ENCODE data around the gene DTX3. TPM values are rescaled to one million over a fixed set of nuclear protein-coding genes. Genes with fewer than 3 reads are reported as not detected.
A peak's percentile ranks its signal among the peaks of the same experiment; 100 is the strongest.

DTX3 gene
- total and polyA plus RNA-seq, 2 of the 13 experiments (the other 11 are each of a cell fraction or from before 2014, with no cell fraction given): 9.0 to 27.2 TPM

DNA sequence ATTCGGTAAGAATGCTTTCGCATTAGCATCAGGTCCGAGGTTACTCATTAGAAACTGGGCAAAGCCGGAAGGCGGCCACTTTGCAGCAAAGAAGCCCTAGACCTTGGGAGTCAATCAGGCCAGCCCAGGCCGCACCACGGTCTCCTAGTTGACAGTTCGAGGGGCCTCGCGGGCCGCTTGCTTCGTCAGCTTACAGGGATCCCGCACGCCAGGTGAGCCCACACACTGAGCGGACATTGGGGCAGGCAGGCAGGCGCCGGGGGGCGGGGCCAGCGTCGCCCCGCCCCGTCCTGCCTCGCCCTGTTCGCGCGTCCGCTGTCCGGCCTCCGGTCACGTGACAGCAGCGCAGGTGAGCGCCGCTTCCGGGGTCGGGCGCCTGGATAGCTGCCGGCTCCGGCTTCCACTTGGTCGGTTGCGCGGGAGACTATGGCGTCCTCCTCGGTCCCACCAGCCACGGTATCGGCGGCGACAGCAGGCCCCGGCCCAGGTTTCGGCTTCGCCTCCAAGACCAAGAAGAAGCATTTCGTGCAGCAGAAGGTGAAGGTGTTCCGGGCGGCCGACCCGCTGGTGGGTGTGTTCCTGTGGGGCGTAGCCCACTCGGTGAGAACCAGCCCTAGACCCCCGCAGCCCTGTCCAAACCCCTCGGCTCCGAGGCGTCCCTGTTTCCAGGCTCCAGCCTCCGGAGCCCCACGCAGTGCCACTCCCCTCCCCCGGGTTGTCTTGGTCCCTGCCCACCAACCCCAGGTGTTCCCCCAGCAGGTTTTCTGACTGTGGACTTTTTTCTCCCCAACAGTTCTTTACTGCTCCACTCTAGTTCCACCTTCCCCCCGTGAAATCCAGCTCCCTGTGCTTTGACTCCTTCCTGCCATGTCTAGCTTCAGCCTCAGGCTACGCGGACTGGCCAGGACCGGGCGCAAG lies 13.5 kb upstream of the DTX3 start, which contains the start of gene PIP4K2C (continued):
- peak; percentile 48; the same call in 1 of the 2 replicates for TF ChIP-seq MYC (CRISPR knock-in tag; IDR thresholded peaks at IDR 0.05; ENCODE audit: borderline replicate concordance)
- TF ChIP-seq, protein P1, sequence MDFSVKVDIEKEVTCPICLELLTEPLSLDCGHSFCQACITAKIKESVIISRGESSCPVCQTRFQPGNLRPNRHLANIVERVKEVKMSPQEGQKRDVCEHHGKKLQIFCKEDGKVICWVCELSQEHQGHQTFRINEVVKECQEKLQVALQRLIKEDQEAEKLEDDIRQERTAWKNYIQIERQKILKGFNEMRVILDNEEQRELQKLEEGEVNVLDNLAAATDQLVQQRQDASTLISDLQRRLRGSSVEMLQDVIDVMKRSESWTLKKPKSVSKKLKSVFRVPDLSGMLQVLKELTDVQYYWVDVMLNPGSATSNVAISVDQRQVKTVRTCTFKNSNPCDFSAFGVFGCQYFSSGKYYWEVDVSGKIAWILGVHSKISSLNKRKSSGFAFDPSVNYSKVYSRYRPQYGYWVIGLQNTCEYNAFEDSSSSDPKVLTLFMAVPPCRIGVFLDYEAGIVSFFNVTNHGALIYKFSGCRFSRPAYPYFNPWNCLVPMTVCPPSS (IDR thresholded peaks at IDR 0.05): no peak
- TF ChIP-seq, protein P2, sequence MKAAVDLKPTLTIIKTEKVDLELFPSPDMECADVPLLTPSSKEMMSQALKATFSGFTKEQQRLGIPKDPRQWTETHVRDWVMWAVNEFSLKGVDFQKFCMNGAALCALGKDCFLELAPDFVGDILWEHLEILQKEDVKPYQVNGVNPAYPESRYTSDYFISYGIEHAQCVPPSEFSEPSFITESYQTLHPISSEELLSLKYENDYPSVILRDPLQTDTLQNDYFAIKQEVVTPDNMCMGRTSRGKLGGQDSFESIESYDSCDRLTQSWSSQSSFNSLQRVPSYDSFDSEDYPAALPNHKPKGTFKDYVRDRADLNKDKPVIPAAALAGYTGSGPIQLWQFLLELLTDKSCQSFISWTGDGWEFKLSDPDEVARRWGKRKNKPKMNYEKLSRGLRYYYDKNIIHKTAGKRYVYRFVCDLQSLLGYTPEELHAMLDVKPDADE (CRISPR knock-in tag; IDR thresholded peaks at IDR 0.05): no peak
- TF ChIP-seq ELF1 (CRISPR knock-in tag; IDR thresholded peaks at IDR 0.05): peak; percentile 95
- no peak for TF ChIP-seq ZNF878 (CRISPR knock-in tag; IDR thresholded peaks at IDR 0.05)
- no peak for TF ChIP-seq ZBTB4 (CRISPR knock-in tag; IDR thresholded peaks at IDR 0.05; ENCODE audit: borderline replicate concordance)
- peak; percentile 95 for TF ChIP-seq ZEB1 (IDR thresholded peaks at IDR 0.05; ENCODE audit: insufficient replicate concordance, low read depth)
- peak; percentile 55; the same call in 1 of the 2 replicates for TF ChIP-seq MTA1 (CRISPR knock-in tag; IDR thresholded peaks at IDR 0.05; ENCODE audit: borderline replicate concordance)
- TF ChIP-seq, protein P3, sequence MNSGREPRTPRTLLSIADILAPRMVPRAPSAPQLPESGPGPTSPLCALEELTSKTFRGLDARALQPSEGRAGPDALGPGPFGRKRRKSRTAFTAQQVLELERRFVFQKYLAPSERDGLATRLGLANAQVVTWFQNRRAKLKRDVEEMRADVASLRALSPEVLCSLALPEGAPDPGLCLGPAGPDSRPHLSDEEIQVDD (CRISPR knock-in tag; IDR thresholded peaks at IDR 0.05; ENCODE audit: borderline replicate concordance): peak; percentile 49; the same call in 1 of the 2 replicates
- TF ChIP-seq ZNF841 (CRISPR knock-in tag; IDR thresholded peaks at IDR 0.05; ENCODE audit: borderline replicate concordance): no peak
- TF ChIP-seq, protein P4, sequence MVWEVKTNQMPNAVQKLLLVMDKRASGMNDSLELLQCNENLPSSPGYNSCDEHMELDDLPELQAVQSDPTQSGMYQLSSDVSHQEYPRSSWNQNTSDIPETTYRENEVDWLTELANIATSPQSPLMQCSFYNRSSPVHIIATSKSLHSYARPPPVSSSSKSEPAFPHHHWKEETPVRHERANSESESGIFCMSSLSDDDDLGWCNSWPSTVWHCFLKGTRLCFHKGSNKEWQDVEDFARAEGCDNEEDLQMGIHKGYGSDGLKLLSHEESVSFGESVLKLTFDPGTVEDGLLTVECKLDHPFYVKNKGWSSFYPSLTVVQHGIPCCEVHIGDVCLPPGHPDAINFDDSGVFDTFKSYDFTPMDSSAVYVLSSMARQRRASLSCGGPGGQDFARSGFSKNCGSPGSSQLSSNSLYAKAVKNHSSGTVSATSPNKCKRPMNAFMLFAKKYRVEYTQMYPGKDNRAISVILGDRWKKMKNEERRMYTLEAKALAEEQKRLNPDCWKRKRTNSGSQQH (CRISPR knock-in tag; IDR thresholded peaks at IDR 0.05; ENCODE audit: low read depth): 0 out of 2 replicates have a peak, but pooled peaks have one; percentile 44
- no peak; the same call in 1 of the 2 replicates for TF ChIP-seq HES4 (CRISPR knock-in tag; IDR thresholded peaks at IDR 0.05; ENCODE audit: borderline replicate concordance)
- no peak for TF ChIP-seq ZNF24 (IDR thresholded peaks at IDR 0.05)
- TF ChIP-seq KLF12 (CRISPR knock-in tag; IDR thresholded peaks at IDR 0.05; ENCODE audit: borderline replicate concordance): peak; percentile 66; the same call in 1 of the 2 replicates
- TF ChIP-seq ZNF891 (CRISPR knock-in tag; IDR thresholded peaks at IDR 0.05): peak; percentile 22
- peak; percentile 46 for TF ChIP-seq ASH2L (IDR thresholded peaks at IDR 0.05; ENCODE audit: insufficient read length, low read depth, low read length)
- no peak for TF ChIP-seq THYN1 (CRISPR knock-in tag; IDR thresholded peaks at IDR 0.05; ENCODE audit: borderline replicate concordance, low read depth)
- TF ChIP-seq PHF20 (CRISPR knock-in tag; IDR thresholded peaks at IDR 0.05): peak; percentile 83
- TF ChIP-seq, protein P5, sequence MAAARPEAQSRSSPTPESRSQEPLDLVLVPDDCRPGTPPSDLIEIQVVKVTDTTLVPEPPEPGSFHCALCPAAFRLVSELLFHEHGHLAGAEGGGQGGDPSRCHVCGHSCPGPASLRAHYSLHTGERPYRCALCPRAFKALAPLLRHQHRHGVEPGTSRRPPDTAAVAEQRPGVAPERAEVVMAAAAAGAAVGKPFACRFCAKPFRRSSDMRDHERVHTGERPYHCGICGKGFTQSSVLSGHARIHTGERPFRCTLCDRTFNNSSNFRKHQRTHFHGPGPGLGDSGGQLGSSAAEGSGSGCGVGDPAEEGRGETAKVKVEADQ (CRISPR knock-in tag; IDR thresholded peaks at IDR 0.05; ENCODE audit: borderline replicate concordance): 0 out of 2 replicates have a peak, but pooled peaks have one; percentile 48

Measured in HepG2 (cell line).